Measurements from ENCODE around the gene NOP10.
"Not testable (repeated sequence)": the region's sequence is repeated elsewhere in the genome, so short reads cannot be mapped to it uniquely, and the experiment has no call there.

The NOP10 gene

DNA sequence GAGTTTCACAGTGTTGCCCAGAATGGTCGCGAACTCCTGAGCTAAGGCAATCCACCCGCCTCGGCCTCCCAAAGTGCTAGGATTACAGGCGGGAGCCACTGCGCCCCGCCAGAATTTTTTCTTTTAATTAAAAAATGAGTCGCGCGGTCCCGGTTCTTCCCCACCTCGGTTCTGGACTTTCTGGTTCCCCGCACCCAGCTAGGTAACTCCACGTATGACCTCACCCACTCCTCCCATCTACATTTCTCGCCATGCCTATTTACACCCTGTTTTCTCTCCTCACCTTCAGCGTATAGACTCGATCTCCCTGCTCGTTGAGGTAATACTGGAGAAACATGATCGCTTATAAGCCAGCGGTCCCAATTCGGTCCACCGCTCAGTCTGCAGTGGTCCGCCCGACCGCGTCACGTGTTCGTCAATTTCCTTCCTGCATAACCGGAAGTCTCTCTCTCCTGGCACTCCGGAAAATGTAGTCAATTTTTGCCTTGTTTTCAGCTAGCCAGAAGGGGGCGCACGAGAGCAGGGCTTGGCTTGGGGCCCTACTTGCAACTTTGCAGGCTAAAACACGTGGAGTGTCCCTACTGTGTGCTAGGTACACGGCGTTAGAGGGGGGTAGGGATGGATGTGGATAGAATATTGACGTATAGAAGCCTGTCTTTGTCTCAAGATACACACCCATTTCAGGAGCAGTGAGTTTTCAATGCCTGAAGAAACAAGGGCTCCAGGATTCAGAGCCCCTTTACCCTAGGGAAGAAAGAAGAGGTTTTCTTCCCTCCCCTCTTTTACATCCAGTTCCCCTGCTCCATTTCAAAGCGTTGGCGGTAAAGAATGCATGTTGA is at the start of gene NOP10, which contains the start of gene NUTM1:
NOP10 (minus strand) TSS at position 400 of the 839 bp plus-strand sequence; CDS start at position 337, 63 bp downstream.
NUTM1 (plus strand) TSS at position 579 of the 839 bp plus-strand sequence. CDS start 382 bp downstream, outside the sequence.
- DNase-seq (ENCODE audit: low read depth) = peak; percentile 75

- not testable (repeated sequence) for DNase-seq (ENCODE audit: low read depth)
Observed at GRCh38 chr15:34389594-34390086, 46.7 kb upstream of the NOP10 start.

DNA sequence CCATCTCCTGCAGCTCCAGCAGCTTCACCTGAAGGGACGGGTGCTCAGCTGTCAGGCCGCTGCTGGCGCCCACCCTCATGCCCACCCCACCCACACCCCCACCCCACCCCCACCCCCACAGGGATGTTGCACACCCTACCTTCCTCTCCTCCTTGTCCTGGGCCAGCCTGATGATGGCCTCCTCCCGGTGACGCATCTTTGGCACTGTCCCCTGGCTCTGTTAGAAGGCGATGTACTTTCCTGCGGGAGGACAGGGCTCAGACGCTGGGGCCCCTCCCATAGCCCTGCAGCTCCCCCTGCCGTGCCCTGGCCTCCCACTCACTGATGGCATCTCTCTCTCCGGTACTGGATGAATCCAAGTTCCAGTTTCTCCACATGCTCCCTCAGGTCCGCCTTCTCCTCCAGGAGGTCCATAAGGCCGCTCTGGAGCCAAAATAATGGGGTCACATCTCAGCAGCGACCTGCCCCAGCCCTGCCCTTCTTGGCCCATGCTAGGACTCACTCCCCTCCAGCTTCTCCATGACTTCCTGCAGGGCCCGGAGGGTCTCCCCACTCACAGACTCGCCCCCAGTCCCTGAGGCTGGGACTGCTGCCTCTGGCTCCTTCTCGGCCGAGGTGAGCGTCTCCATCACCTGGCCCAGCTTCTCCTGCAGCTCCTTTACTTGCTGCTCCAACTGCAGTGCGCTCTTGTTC is 39.0 kb upstream of the NOP10 start:
- not testable (repeated sequence) for DNase-seq (ENCODE audit: low read depth)

DNA sequence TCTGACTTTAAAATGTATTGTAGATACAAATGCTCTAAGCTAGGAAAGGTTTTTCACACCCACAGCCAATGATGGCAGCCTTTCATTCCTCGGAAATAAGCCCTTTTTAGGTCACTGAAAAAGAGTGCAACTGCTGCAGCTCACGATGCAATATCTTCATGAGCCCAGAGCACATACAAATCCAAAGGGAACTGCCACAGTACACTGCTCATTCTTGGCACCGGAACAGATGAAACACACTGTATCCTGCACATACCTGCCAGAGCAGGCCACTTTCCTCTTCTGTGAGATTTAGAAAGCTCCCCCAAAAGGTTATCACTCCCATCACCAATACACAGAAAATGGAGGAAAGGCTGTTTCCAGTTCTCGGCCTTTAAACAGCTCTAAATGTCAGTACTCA is 37.6 kb upstream of the NOP10 start:
- DNase-seq (ENCODE audit: low read depth) = not testable (repeated sequence)

DNA sequence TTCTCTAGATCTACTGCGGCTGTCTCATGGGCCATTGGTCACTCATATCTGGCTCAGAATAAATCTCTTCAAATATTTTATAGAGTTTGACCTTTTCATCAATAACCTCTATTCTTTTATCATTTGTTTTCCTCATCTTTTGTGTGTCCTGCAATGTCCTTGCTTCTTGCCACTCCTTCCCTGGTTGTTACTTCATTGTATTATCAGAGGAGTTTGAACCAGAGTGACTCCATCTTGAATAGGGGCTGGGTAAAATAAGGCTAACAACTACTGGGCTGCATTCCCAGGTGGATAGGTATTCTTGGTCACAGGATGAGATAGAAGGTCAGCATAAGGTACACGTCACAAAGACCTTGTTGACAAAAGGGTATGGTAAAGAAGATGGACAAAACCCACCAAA is 33.9 kb upstream of the NOP10 start:
- DNase-seq (ENCODE audit: low read depth) = no peak

GRCh38 chr15:34375541-34375940 is 32.6 kb upstream of the NOP10 start:
- DNase-seq (ENCODE audit: low read depth) = not testable (repeated sequence)

- DNase-seq (ENCODE audit: low read depth) = no peak
Observed at GRCh38 chr15:34374816-34375215, 31.9 kb upstream of the NOP10 start.

GRCh38 chr15:34373951-34374350 is 31.0 kb upstream of the NOP10 start:
- DNase-seq (ENCODE audit: low read depth) = no peak

- DNase-seq (ENCODE audit: low read depth) = no peak
Observed at GRCh38 chr15:34370643-34371042, 27.7 kb upstream of the NOP10 start.

GRCh38 chr15:34370129-34370528 is 27.2 kb upstream of the NOP10 start:
- no peak for DNase-seq (ENCODE audit: low read depth)

DNA sequence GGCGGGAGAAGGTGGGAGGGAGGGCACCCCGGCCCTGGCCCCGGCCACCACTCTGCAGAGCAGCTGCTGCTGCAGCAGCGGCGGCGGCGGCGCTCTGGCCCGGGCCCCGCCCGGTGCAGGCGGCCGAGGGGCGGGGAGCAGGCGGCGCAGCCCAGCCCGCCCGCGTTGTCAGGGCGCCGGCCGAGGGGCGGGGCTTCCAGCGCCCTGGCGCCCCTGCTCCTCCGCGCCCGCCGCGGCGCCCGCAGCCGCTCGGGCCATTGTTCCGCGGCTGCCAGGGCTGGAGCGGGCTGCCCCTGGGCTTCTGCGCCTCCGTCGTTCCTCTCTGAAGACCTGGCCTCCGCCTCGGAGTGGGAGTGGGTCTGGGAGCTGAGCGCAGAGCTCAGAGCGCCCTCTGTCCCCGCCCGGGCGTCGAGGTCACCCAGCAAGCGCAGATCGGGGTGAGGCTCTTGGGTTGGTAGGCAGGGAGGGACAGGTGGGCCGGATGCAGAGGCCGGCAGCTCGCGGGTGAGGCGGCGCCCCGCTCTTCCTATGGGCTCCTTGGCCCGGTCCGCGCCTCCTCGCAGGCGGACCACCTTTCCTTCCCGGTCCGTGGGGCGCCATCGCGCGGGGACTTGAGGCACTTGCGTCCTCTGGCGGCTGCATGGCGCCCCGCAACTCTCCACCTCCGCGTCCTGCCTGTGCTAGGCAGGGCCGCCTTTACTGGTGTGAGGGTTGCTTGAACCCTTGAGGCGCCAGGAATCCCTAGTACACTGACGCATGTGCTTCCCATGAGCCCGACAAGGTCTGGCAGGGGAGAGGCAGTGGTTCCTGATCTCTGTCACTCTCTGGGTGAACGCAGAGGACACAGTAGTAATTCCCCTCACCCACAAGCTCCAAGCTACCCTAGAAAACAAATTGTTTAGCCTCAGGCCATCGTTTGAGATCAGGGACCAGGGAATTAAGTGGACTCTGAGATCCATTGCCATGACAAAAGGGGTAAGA is 24.5 kb upstream of the NOP10 start, which contains the start of gene LPCAT4:
LPCAT4 (minus strand) TSS at position 96 of the 981 bp plus-strand sequence. CDS start 96 bp downstream, outside the sequence.
- DNase-seq (ENCODE audit: low read depth) = peak; percentile 62

DNA sequence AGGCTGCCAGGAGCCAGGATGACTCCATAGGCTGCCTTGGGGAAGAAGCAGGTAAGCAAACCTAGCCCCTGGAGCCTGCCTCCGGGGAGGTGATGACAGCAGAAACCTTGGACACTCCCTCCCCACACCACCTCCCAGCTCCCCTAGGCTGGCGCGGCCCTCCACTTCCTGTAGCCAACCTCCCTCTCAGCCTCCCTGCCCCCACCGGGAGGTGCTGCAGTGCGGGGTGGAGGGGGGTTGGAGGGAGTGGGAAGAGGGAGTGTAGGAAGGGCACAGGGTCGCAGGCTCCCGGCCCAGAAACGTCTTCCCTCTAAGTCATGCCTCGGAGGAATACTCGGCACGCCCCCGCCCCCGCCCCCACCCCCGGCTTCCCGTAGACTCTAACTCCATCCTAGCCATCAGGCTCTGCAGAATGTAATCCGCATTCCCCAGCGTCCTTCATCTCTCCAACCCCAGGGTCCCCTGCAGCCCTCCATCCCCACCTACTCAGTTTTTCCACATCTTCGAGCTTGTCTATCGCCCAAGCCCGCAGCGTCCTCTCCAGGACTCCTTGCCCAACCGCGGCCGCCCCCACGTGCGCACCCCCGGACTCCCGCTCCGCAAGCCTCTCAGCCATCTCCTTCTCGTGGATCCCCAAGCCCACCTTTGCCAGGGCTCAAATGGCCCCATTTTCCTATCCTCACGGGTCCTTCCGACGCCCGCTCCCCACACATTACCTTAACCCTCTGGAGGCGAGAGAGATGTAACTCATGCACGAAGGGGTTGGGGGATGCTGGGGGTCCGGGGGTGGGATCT is 23.5 kb upstream of the NOP10 start:
- no peak for DNase-seq (ENCODE audit: low read depth)

DNA sequence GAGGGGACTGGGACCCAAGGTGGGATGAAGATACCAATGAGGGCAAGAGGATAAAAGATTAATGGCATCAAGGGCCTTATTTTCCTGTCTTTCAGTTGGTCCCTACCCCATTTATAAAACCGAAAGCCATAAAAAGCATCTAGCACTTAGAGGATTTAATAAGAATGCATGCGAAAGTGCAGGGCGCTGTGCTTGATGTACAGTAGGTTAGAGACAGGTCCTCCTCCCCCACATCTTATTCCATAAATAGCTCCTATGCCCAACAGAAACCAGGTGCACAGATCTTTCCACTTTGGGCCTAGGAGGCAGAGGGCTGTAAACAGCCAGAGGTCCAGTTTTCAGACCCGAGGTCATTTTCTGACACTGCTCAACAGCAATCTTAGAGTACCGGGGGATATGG is 22.9 kb upstream of the NOP10 start:
- no peak for DNase-seq (ENCODE audit: low read depth)

GRCh38 chr15:34365091-34365825 is 22.3 kb upstream of the NOP10 start:
- DNase-seq (ENCODE audit: low read depth) = no peak

DNA sequence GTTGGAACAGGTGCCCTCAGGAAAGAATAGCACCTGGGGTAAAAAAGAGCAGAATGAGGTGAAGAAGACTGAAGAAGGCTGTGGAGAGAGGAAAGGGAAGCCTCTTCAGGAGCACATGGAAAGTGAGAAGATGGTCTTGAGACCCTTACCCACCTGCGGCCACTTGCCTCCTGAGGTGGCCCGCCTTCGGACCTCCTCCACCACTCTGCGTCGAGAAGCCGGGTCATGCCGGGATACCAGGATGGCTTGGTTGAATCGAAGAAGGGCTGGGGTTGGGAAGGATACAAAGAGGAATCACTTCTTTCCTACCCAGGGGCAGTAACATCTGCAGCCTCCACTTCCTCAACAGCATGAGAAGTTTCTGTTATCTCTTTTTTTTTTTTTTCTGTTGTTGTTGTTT is 21.1 kb upstream of the NOP10 start:
- no peak for DNase-seq (ENCODE audit: low read depth)

- no peak for DNase-seq (ENCODE audit: low read depth)
Observed at GRCh38 chr15:34362047-34362773, 19.3 kb upstream of the NOP10 start.

DNA sequence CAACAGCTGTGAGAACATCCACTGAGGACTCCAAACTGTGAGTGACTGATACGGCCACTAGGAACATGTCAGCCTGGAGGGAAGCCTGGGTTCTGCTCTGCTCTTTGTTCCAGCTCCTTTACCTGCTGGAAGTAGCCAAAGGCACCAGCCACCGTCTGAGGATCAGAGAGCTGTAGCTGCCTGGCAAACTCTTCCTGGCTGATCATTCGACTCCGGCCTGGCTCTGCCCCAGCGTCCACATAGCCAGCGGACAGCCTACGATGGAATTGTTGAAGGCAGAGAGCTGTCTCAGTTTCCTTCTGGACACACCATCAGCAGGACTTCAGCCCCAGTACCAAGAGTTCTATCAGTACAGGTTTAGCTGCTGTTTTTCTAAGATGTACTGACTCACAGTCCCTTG is 18.3 kb upstream of the NOP10 start:
- DNase-seq (ENCODE audit: low read depth) = no peak

- no peak for DNase-seq (ENCODE audit: low read depth)
Observed at GRCh38 chr15:34360298-34360697, 17.4 kb upstream of the NOP10 start.

- no peak for DNase-seq (ENCODE audit: low read depth)
Observed at GRCh38 chr15:34359416-34359815, 16.5 kb upstream of the NOP10 start.

All from GM04504 (cell line).